Stimulated activated CD8-positive, alpha-beta memory T cell treated with anti-CD3 and anti-CD28 coated beads, Interleukin-15, amount 100 ng/mL, for 24 hours (primary cell): ENCODE results near the gene SLCO4A1.

Source experiments
- DNase-seq: peaks from one replicate; pipeline ENCODE4 v3.0.0-alpha.2; 2020; ENCODE audit warnings: low read depth

The SLCO4A1 gene

GRCh38 chr20:62685781-62686555 is 43.7 kb downstream of the SLCO4A1 start:
- no peak for DNase-seq

GRCh38 chr20:62686869-62687830 is 44.8 kb downstream of the SLCO4A1 start:
- DNase-seq = no peak

- no peak for DNase-seq
These were observed 45.8 kb downstream of the SLCO4A1 start for GRCh38 chr20:62688083-62688482.

GRCh38 chr20:62688855-62689460 is 46.7 kb downstream of the SLCO4A1 start:
- DNase-seq = no peak

- DNase-seq = no peak
These were observed 47.6 kb downstream of the SLCO4A1 start for GRCh38 chr20:62689861-62690260.

GRCh38 chr20:62690261-62690820 is 48.0 kb downstream of the SLCO4A1 start:
- no peak for DNase-seq

- no peak for DNase-seq
These were observed 49.2 kb downstream of the SLCO4A1 start for GRCh38 chr20:62691487-62691886.

- no peak for DNase-seq
These were observed 49.9 kb downstream of the SLCO4A1 start for GRCh38 chr20:62692176-62692575.

- DNase-seq = no peak
These were observed 50.7 kb downstream of the SLCO4A1 start for GRCh38 chr20:62692801-62693523.

- no peak for DNase-seq
These were observed 51.2 kb downstream of the SLCO4A1 start for GRCh38 chr20:62693524-62693922.

- DNase-seq = no peak
These were observed 51.8 kb downstream of the SLCO4A1 start for GRCh38 chr20:62694106-62694505.

GRCh38 chr20:62694868-62695267 is 52.6 kb downstream of the SLCO4A1 start:
- DNase-seq = no peak

GRCh38 chr20:62695448-62696414 is 53.4 kb downstream of the SLCO4A1 start:
- DNase-seq = no peak

- no peak for DNase-seq
These were observed 54.2 kb downstream of the SLCO4A1 start for GRCh38 chr20:62696434-62696957.

- DNase-seq = no peak
These were observed 54.7 kb downstream of the SLCO4A1 start for GRCh38 chr20:62696989-62697388.

- no peak for DNase-seq
These were observed 55.2 kb downstream of the SLCO4A1 start for GRCh38 chr20:62697468-62697912.

GRCh38 chr20:62698231-62698630 is 55.9 kb downstream of the SLCO4A1 start:
- DNase-seq = no peak

GRCh38 chr20:62699296-62699695 is 57.0 kb downstream of the SLCO4A1 start:
- DNase-seq = no peak

- no peak for DNase-seq
These were observed 57.4 kb downstream of the SLCO4A1 start for GRCh38 chr20:62699741-62700140.
